Heart left ventricle (tissue), 16 donors: ENCODE data around the gene IGSF10. TPM values are rescaled to one million over a fixed set of nuclear protein-coding genes. Genes with fewer than 3 reads are reported as not detected.

Experiments
- ATAC-seq, 4 donors: fragments of 200-7000 bp; cut with Tn5 transposase; one replicate each; pipeline ENCODE4 v1.9.1; 2020 to 2022; ENCODE audit warnings: moderate library complexity in 4 of 4, mild to moderate bottlenecking in 3 of 4, moderate number of reproducible peaks in 1 of 4
- DNase-seq, 5 donors: peaks; one replicate each; pipeline ENCODE4 v3.0.0-alpha.2; 2020
- H3K27ac ChIP-seq, 12 donors: fragments of 200-600 bp; sonication (generic) in 4 of 12; one replicate each; pipeline versions ENCODE4 v1.5.0 to v1.8.0; 2016 to 2022; ENCODE audit warnings: mild to moderate bottlenecking in 2 of 12
- H3K27me3 ChIP-seq, 9 donors: fragments of 200-600 bp; sonication (generic) in 2 of 9; one replicate each; pipeline versions ENCODE4 v1.5.1 to v1.8.0; 2016 to 2022; ENCODE audit warnings: mild to moderate bottlenecking in 3 of 9
- H3K36me3 ChIP-seq, 9 donors: fragments of 200-600 bp; sonication (generic) in 2 of 9; one replicate each; pipeline versions ENCODE4 v1.5.0 to v1.8.0; 2018 to 2022; ENCODE audit warnings: mild to moderate bottlenecking in 2 of 9
- H3K4me1 ChIP-seq, 12 donors: fragments of 200-600 bp; sonication (generic) in 4 of 12; one replicate each; pipeline versions ENCODE4 v1.5.0 to v1.8.0; 2016 to 2022; ENCODE audit warnings: mild to moderate bottlenecking in 3 of 12
- H3K4me3 ChIP-seq, 12 donors: fragments of 200-600 bp; sonication (generic) in 4 of 12; one replicate each; pipeline versions ENCODE4 v1.5.0 to v1.8.0; 2017 to 2022; ENCODE audit warnings: mild to moderate bottlenecking in 9 of 12, moderate library complexity in 4 of 12
- H3K9me3 ChIP-seq, 12 donors: fragments of 200-600 bp; sonication (generic) in 4 of 12; one replicate each; pipeline versions ENCODE4 v1.5.0 to v1.8.0; 2016 to 2022; ENCODE audit warnings: mild to moderate bottlenecking in 1 of 12
- CTCF ChIP-seq, 12 donors: fragments of 200-600 bp; sonication (generic) in 4 of 12; IDR thresholded peaks; one replicate each; pipeline versions ENCODE4 v1.5.0 to v1.8.0; 2018 to 2022; ENCODE audit warnings: antibody characterized with exemption in 12 of 12, mild to moderate bottlenecking in 5 of 12
- POLR2A ChIP-seq, 2 donors: fragments of 450-650 bp; IDR thresholded peaks; one replicate each; pipeline ENCODE4 v1.6.1; 2017; ENCODE audit warnings: antibody characterized with exemption in 2 of 2, mild to moderate bottlenecking in 2 of 2, moderate library complexity in 2 of 2
- WGBS, 4 donors: extraction: QIAGEN DNeasy Blood & Tissue Kit in 2 of 4; methylation state at CpG; one replicate each; pipeline versions ENCODE4 v1.1.5 to v1.1.7; 2013 to 2018; 5-methylcytosine and 5-hydroxymethylcytosine counted together
- intact Hi-C, 10 donors: fragments of 100-400 bp; cut with DNase I; formaldehyde crosslinking; loops; one replicate each; pipeline versions ENCODE4 v1.11.1 to v1.14.2; 2022
- polyA plus RNA-seq, 2 donors: library from polyadenylated mRNA; stranded (reverse); fragments of 200-250 nt; gene quantifications; one replicate each; pipeline ENCODE4 v1.2.3, GENCODE V29; 2013
- total RNA-seq, 9 donors: library from RNA; depleted of rRNA in 2 of 9; stranded (reverse); fragments of >200 nt in 2 of 9; fragmentation: NEBNext Ultra II Directional in 3 of 9; extraction: Animal tissue kit (Norgen Biotek cat#: 25700) in 3 of 9; gene quantifications; one replicate each; pipeline versions ENCODE4 v1.1.0 to v1.2.4, GENCODE V29; 2016 to 2023
- donor health status: ischemic (EF 13 %, LVEDD 7.1; RV severe dilation, severe dysfunction).
- donor health status: healthy with polysubstance abuse.
- donor health status: DM: no; HTN: yes; CAD: no.
- donor health status: DM: no; HTN: no; CAD: no.
- donor health status: ischemic (EF 25% LVEDD 6.9; RV normal size, moderate dysfunction).
- donor health status: ischemic (EF 25% LVEDD 5.7; RV mildly dilated, moderate dysfunction).
- donor health status: healthy.
- donor health status: DM: yes; HTN: yes; CAD: no.
- donor health status: ischemic (EF 35%, LVEDD 5.7; RV mildly dilated, moderate dysfunction).
- donor health status: nonischemic (EF 11% LVEDD 7.7; RV severe dilation, severe dysfunction).
- donor health status: DM: yes; HTN: yes; CAD: no.
- donor health status: PGD.
- donor health status: ischemic (EF 29% LVEDD 5.4; RV normal size, mild dysfunction).
- donor health status: nonischemic (EF 23%, LVEDD 6.1; RV moderate dilation, normal function).

The IGSF10 gene
- total and polyA plus RNA-seq, 11 donors = 0.36 to 8.8 (median 1.2) TPM

GRCh38 chr3:151430821-151431484 lies 29.9 kb downstream of the IGSF10 start:
- Histone ChIP-seq H3K27me3 (no peaks in the 10 kb centered on the region), H3K36me3 (no peaks in the 10 kb centered on the region), H3K4me3 (no peak overlapping the region), H3K4me1 (peaks cover 0 to 3% (median 0%) of the 10 kb centered on the region in 12 donors), H3K9me3 (no peaks in the 10 kb centered on the region), H3K27ac (no peak overlapping the region)
- ATAC-seq (no peak), DNase-seq (no peak)
- TF ChIP-seq CTCF (IDR thresholded peaks at IDR 0.05) (no peak), POLR2A (IDR thresholded peaks at IDR 0.05) (no peak)
- intact Hi-C loops = loop anchor here in 2 of 10 donors (10.0 kb wide), 2 partner anchors 234 to 484 kb away; no protein-coding TSS in a partner anchor
- WGBS, 4 donors = 87 to 95% (median 89%) methylated on average over 5 of the region's 5 CpGs

GRCh38 chr3:151428386-151428785 lies 32.5 kb downstream of the IGSF10 start:
- Histone ChIP-seq H3K36me3 (no peaks in the 10 kb centered on the region), H3K4me3 (no peak overlapping the region), H3K27ac (no peak overlapping the region), H3K9me3 (no peaks in the 10 kb centered on the region), H3K27me3 (no peaks in the 10 kb centered on the region), H3K4me1 (peaks cover 0 to 3% (median 0%) of the 10 kb centered on the region in 12 donors)
- DNase-seq (no peak), ATAC-seq (no peak)
- WGBS, 4 donors = 90 to 95% (median 94%) methylated on average over 2 of the region's 2 CpGs
- intact Hi-C loops = no loop called here
- TF ChIP-seq CTCF (IDR thresholded peaks at IDR 0.05) (no peak), POLR2A (IDR thresholded peaks at IDR 0.05) (no peak)

- TF ChIP-seq CTCF (IDR thresholded peaks at IDR 0.05) (peak in 1 of 12 donors; percentile 6), POLR2A (IDR thresholded peaks at IDR 0.05) (no peak)
- Histone ChIP-seq H3K36me3 (no peaks in the 10 kb centered on the region), H3K9me3 (no peaks in the 10 kb centered on the region), H3K4me1 (peaks cover 0 to 3% (median 0%) of the 10 kb centered on the region in 12 donors), H3K27ac (no peak overlapping the region), H3K4me3 (no peak overlapping the region), H3K27me3 (no peaks in the 10 kb centered on the region)
- ATAC-seq = no peak
- DNase-seq = no peak
- intact Hi-C loops = no loop called here
Measured at GRCh38 chr3:151426341-151426657, 34.6 kb downstream of the IGSF10 start.

- Histone ChIP-seq H3K27me3 (no peaks in the 10 kb centered on the region), H3K9me3 (no peaks in the 10 kb centered on the region), H3K4me3 (no peak overlapping the region), H3K4me1 (peaks cover 0 to 3% (median 0%) of the 10 kb centered on the region in 12 donors), H3K36me3 (no peaks in the 10 kb centered on the region), H3K27ac (no peak overlapping the region)
- ATAC-seq (no peak), DNase-seq (no peak)
- WGBS, 4 donors = 73 to 78% (median 76%) methylated on average over 4 of the region's 4 CpGs
- intact Hi-C loops = no loop called here
- TF ChIP-seq CTCF (IDR thresholded peaks at IDR 0.05) = peak in 5 of 12 donors; percentile 11 to 24 (median 17)
- no peak for TF ChIP-seq POLR2A (IDR thresholded peaks at IDR 0.05)
Measured at GRCh38 chr3:151425627-151426340, 35.1 kb downstream of the IGSF10 start.
